Stimulated activated CD4-positive, alpha-beta T cell treated with anti-CD3 and anti-CD28 coated beads, Interleukin-12 subunit alpha, Interleukin-12 subunit beta, amount 100 ng/mL, for 4 hours (primary cell): ENCODE measurements around the gene AAMDC.
"Not testable (repeated sequence)": the region's sequence is repeated elsewhere in the genome, so short reads cannot be mapped to it uniquely, and the experiment has no call there.

ENCODE experiments used
- DNase-seq: peaks from one replicate; pipeline ENCODE4 v3.0.0-alpha.2; 2020

Gene AAMDC

GRCh38 chr11:77822126-77822525 is 1.2 kb downstream of the AAMDC start:
- DNase-seq = not testable (repeated sequence)

- no peak for DNase-seq
These were observed 2.8 kb downstream of the AAMDC start for GRCh38 chr11:77823775-77824174.

DNA sequence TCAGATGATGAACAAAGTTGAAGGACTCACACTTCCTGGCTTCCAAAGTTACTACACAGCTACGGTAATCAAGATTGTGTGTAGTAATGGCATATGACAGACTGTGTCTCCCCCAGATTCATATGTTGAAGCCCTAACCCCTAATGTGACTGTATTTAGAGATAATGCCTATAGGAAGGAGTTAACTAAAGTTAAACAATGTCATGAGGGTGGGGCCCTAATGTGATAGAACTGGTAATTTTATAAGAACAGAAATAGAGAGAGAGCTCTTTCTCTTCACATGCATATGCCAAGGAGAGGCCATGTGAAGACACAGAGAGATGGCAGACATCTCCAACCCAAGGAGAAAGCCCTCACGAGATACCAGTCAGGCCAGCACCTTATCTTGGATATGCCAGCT is 8.0 kb downstream of the AAMDC start:
- DNase-seq = no peak

DNA sequence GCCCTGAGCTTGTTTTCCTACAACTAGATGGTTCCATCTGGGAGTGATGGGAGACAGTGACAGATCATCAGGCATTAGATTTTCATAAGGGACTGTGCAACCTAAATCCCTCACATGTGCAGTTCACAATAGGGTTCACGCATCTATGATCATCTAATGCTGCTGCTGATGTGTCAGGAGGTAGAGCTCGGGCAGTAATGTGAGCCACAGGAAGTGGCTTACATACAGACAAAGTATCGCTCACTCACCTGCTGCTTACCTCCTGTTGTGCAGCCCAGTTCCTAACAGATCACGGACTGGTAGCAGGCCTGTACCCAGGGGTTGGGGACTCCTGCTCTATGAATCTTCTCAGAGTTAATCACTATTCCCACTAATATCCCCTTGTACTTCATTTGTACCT is 12.4 kb downstream of the AAMDC start:
- no peak for DNase-seq

DNA sequence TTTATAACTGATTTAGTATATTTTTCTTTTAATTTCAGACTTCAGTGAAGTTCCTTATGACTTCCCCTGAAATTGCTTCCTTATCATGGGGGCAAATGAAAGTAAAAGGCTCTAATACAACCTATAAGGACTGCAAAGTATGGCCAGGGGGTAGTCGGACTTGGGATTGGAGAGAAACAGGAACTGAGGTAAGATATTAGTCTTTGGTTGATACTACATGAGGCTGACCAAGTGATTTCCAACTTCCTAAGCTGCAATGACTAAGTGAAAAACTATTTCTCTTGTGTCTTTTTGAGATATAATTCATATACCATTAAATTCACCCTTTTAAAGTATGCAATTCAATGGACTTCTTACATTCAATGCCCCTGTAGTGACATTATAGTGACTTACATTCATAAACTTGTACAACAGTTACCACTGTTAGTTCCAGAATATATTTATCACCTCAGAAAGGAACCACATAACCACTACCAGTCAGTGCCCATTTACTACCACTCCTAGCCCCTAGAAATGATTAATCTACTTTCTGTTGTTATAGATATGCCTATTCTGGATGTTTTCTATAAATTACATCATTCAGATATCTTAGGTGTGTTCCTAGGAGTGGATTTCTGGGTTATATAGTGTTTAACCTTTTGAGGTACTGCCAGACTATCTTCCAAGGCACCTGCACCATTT is 21.6 kb downstream of the AAMDC start:
- DNase-seq = no peak

DNA sequence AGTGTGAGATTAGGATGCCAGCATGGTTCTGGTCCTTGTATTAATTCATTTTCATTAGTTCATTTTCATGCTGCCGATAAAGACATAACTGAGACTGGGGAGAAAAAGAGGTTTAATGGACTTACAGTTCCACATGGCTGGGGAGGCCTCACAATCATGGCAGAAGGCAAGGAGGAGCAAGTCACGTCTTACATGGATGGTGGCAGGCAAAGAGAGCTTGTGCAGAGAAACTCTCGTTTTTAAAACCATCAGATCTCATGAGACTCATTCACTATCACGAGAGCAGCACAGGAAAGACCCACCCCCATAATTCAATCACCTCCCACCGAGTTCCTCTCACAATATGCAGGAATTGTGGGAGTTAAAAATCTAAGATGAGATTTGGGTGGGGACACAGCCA is 22.8 kb downstream of the AAMDC start:
- DNase-seq = not testable (repeated sequence)

DNA sequence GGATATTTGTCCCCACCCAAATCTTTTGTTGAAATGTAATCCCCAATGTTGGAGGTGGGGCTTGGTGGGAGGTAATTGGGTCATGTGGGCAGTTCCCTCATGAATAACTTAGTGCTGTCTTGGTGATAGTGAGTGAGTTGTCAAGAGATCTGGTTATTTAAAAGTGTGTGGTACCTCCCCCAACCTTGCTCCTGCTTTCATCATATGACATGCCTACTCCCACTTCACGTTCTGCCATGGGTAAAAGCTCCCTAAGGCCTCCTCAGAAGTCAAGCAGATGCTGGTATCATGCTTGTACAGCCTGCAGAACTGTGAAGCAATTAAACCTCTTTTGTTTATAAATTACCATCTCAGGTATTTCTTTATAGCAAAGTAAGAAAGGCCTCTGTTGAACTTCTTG is 30.6 kb downstream of the AAMDC start:
- no peak for DNase-seq

DNA sequence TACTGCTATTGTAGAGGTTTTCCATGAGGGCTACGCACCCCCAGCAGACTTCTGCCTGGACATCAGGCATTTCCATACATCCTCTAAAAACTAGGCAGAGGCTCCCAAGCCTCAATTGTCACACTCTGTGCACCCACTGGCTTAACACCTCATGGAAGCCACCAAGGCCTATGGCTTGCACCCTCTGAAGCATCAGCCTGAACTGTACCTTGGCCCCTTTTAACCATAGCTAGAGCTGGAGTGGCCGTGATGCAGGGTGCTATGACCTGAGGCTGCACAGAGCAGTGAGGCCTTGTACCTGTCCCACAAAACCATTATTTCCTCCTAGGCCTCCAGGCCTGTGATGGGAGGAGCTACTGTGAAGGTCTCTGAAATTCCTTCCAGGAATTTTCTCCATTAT is 33.9 kb downstream of the AAMDC start:
- no peak for DNase-seq

DNA sequence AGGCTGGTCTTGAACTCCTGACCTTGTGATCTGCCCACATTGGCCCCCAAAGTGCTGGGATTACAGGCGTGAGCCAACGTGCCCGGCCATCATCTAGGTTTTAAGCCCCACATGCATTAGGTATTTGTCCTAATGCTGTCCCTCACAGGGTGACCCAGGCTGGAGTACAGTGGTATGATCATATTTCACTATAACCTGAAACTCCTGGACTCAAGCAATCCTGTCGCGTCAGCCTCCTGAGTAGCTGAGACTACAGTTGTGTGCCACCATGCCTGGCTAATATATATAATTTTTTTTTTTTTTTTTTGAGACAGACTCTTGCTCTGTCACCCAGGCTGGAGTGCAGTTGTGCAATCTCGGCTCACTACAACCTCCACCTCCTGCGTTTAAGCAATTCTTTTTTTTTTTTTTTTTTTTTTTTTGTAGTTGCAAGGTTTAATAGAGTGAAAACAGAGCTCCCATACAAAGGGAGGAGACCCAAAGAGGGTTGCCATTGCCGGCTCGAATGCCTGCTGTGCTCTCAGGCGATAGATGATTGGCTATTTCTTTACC is 37.0 kb downstream of the AAMDC start:
- DNase-seq = not testable (repeated sequence)

DNA sequence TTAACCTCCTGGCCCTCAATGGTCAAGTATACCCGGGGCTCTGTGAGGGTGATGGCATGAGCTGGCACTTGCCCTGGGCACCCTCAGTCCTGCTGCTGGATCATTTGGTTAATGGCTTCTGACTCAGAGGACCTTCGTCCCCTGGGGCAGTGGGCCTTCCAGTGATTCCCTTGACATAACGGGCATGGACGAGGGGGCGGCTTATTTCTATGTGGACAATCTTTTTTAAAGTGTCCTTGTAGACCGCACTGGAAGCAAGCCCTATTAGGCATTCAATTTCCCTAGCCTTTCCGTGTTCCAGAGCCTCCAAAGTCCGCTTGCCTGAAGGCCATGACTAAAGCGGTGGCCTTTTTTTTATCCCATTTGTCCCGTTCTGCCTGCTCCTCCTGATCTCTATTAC is 40.5 kb downstream of the AAMDC start:
- DNase-seq = not testable (repeated sequence)

- DNase-seq = no peak
These were observed 44.9 kb downstream of the AAMDC start for GRCh38 chr11:77865805-77866204.

- DNase-seq = no peak
These were observed 45.4 kb downstream of the AAMDC start for GRCh38 chr11:77866336-77866735.

- DNase-seq = no peak
These were observed 47.8 kb downstream of the AAMDC start for GRCh38 chr11:77868744-77869143.

GRCh38 chr11:77871855-77872254 is 50.9 kb downstream of the AAMDC start:
- no peak for DNase-seq

GRCh38 chr11:77873345-77873744 is 52.4 kb downstream of the AAMDC start:
- no peak for DNase-seq

GRCh38 chr11:77874206-77874605 is 53.3 kb downstream of the AAMDC start:
- DNase-seq = no peak

DNA sequence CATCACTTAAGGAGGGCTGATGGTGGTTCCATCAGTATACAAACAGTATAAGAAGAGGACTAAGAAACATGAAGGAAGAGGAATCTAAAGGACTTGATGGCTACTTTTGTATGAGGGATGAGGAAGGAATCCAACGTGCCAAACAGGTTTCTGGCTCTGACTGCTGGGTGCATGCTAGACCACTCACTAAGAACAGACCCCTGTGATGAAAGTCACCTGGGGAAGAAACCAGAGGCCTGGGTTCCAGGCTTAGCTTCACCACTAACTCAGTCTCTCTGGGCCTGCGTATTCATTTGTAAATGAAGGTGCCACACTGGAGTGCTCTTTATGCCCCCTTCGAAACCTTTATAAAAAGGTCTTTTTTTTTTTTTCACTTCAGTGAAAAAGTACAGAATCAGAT is 55.1 kb downstream of the AAMDC start:
- no peak for DNase-seq

DNA sequence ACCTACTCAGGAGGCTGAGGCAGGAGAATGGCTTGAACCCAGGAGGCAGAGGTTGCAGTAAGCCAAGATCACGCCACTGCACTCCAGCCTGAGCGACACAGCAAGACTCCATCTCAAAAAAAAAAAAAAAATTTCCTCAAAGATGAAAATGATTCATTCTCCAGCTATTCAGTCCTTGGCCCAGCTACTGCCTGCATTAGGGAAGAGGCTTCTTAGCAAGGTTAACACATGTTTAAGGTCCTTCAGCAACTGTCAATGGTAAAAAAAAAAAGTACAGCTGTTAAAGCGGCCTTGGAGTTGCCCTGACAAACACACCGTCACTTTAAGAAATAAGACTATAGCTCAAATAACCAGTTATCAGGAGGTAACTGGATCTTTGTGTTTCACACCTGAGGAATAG is 57.3 kb downstream of the AAMDC start:
- not testable (repeated sequence) for DNase-seq

DNA sequence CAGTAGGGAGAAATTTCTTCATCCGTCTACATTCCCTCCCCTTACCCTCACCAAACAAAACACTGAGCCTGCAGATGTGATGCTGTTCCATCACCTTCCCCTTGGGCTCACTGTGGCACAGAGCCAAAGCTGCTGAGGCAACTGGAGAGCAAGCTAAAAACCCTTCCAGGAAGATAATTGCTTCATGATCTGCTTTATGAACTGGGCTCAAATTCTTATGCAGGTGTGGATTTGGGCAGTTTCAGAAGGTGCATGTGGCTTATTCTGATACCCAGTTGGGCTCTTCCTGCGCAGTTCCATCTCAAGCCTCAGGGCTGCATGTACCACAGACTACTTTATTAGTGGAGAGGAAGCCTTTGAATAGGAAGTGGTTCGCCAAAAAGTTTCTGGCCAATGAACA is 58.3 kb downstream of the AAMDC start:
- DNase-seq = no peak

DNA sequence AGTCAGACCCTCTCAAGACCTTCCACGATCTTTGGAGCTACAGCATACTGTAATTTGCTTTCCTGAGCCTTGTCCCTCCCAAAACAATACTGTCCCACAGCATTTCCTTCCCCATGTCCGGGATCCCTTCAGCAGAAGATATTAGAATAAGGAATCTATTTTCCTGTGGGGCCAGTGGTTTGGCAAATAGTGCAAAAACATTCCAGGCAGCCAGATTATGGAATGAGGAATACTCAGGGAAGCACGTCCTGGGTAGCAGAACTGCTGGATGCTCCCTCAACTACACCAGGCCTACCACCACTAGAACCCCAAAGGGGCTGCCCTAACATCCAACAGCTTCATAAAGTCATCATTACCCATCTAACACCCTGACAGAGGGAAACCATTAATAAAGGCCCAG is 61.5 kb downstream of the AAMDC start:
- no peak for DNase-seq

DNA sequence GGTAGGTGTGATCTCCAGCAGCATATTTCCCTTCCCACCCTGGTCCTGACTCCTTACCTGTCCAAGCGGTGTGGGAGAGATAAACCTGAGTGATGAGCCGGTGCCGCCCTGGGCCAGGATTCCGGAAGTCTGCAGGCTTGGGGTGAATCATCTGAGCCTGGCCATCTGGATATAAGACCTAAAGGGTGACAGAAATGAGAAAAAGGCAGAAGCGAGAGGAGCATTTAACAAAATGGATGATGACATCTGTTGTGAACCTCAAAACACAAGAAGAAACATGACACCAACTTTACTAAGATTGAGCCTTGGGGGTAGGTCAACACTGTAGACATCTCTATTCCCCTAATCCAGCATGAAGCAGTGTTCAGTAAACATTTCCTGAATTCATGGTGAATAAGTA is 62.8 kb downstream of the AAMDC start:
- no peak for DNase-seq

- no peak for DNase-seq
These were observed 63.4 kb downstream of the AAMDC start for GRCh38 chr11:77884186-77884828.

DNA sequence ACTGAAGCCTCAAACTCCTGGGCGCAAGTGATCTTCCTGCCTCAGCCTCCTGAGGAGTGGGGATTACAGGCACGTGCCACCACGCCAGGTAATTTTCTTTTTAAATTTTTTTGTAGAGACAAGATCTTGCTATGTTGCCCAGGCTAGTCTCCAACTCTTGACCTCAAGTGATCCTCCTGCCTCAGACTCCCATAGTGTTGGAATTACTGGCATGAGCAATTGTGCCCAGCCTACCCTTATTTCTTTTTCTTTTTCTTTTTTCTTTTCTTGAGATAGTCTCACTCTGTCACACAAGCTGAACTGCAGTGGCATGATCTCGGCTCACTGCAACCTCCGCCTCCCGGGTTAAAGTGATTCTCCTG is 63.9 kb downstream of the AAMDC start:
- DNase-seq = no peak

DNA sequence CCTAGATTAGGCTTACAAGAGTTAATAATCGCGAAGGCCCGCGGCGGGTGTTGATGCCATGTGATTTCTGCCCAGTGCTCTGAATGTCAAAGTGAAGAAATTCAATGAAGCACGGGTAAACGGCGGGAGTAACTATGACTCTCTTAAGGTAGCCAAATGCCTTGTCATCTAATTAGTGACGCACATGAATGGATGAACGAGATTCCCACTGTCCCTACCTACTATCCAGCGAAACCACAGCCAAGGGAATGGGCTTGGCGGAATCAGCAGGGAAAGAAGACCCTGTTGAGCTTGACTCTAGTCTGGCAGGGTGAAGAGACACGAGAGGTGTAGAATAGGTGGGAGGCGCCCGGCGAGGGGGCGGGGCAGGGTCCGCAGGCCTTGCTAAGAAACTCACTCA is 65.5 kb downstream of the AAMDC start:
- DNase-seq = no peak

GRCh38 chr11:77889045-77889444 is 68.1 kb downstream of the AAMDC start:
- DNase-seq = not testable (repeated sequence)
